NCI-H2029 (cell line): ENCODE results near the gene ATF6.

Source experiments
- DNase-seq: peaks from one replicate; lab custom pipeline; 2025; lab: John Stamatoyannopoulos, UW

Gene ATF6

DNA sequence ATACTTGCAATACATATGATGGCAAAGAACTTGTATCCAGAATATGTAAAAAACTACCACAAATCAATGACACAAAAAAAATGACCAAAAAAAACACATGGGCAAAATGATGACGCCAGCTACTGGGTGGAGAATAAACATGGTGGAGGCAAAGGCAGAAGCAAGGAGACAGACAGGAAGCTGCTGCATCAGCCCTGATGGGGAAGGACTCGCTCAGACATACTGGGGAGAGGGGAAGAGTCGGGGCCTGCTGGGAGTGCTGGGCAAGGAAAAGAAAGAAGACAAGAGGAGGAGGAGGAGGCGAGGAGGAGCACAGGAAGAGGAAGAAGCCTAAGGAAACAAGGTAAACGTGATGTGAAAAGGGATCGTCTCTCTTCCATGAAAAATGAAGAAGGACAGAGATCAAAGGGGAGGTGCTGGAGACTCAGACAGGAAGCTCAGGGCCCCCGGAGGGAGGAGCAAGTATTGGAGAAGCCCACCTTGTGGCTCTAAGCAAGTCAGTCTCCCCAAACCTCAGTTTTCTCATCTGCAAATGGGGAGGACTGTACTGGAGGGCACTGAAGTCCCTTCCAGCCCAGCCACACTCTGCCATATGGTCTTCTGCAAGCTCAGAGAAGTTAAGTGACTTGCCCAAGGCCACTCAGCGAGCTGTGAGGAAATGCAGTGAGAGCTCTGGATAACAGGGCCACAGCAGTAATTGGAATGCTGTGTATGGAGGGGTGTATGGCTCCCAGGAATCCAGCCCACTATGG lies 233.4 kb downstream of the ATF6 start:
- no peak for DNase-seq

- DNase-seq, result no peak
These were observed 233.9 kb downstream of the ATF6 start for GRCh38 chr1:162000053-162000420.

- no peak for DNase-seq
These were observed 237.1 kb downstream of the ATF6 start for GRCh38 chr1:162003061-162003829.

DNA sequence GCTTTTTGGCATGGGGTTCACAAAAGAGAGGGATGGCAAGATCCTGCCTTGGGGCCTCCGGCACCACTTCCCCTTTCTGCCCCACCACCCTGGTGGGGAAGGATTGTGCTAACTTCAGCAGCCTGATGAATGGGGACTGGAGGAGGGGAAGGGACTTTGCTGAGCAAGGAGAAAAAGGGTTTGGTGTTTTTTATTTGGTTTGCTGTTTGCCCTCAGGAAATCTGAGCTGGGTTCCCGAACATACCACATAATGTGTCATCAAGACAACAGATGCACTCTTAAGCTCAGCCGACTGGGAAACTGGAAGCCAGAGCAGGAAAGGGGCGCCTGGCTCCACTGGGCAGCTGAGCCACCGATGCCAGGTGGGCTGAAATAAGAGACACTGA lies 237.7 kb downstream of the ATF6 start:
- DNase-seq, result peak; percentile 41

DNA sequence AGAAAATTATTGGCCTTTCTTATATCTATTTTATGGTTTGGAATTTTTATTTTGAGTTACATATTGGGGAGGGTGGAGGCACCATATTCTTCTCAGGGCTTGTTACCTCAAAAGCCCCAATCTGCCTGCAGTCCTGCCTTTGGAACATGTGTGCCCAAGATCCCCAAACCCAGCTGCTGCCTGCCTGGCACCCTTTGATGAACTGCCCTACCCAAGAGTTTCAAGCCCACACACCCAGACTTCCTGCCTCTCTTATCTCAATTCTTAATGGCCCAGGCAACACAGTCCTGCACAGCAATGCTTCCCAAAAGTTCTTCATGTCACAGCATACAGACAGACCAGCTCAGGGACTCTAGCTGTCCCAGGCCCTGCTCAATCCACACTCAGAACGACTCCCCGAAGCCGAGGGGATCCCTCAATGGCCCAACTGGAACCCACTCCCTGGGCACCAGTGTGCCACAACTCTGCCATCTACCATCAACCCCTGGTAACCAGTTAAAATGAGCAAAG lies 238.4 kb downstream of the ATF6 start:
- DNase-seq, result no peak

DNA sequence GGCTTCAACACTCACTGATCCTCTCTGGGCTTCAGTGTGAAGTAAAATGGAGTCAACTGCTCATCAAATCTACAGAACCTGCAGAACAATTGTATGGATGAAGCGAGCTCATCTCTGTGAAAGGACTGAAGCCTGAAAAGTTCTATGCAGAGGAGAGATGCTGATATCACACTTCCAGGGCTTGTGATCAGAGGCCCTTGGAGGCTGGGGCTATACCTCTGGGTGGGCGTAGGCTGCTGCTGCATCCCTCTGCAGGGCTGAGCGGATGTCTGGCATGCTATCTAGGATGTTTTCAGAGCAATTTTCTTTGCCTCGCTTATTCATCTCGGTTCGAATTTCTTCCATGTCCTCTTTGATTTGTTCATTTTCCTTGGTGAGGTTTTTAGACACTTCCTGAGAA lies 240.0 kb downstream of the ATF6 start:
- DNase-seq, result no peak

DNA sequence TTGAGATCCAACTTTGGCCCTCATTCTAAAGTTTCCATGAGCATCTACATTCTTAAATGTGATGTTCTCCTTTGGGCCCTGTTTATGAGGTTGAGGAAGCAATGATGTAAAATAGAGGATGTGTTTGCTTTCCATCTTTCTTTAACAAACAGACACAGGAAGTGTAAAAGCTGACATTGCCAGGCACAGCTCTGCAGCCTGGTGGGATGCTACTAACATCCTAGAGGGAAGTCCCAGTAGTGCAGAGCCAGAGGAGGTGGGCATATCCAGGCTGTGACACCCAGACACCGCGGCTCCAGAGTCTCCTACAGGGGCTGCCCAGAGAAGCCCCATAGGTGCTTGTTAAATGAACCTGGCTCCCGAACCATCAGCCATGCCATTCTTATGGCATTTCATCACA lies 241.3 kb downstream of the ATF6 start:
- no peak for DNase-seq

DNA sequence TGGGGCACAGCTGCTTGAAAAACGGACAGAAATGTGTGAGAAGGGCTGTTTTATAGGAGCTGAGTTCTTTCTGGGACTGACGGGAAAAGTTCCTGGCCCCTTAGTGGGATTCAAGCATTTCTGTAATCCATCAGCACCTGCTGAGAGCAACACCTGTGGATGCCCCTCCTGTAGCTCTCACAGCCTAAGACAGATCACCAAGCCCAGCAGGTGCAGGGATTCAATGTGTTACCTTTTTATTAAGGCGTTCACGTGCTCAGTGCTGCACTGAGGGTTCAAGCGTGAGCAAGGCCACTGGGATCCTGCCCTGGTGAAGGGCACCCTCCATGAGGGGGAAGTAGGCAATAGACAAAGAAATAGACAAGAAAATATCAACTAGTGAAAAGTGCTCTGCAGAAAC lies 242.7 kb downstream of the ATF6 start:
- no peak for DNase-seq

DNA sequence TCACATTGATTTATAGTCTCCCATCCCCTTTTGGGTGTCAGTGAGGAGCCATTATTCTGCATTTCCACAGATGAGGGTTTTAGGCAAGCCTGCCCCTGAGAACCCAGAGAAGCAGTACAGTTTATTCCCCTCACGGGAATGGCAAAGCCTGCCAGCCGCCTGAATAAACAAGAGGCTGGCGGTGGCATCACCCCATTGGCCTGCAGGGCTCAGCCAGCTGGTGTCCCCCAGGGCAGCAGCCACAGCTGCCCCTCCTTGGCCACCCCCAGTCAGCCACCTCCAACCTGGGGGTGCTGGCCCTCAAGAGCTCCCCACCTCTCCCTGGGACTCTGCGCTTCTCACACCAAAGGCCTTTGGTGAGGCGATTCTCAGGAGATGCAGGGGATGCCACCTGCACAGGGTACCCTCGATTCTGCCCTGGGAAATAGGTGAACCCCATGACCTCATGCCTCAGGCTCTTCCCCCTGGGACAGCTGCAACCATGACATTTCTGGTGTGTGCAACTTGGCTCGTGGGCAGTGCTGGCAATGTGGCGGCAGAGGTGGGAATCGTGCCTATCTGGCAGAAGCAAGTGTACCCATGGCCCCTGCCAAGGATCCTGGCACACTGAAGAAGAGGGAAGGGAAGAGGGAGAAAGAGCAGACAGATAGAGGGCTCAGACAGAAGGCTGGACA lies 243.5 kb downstream of the ATF6 start:
- no peak for DNase-seq

DNA sequence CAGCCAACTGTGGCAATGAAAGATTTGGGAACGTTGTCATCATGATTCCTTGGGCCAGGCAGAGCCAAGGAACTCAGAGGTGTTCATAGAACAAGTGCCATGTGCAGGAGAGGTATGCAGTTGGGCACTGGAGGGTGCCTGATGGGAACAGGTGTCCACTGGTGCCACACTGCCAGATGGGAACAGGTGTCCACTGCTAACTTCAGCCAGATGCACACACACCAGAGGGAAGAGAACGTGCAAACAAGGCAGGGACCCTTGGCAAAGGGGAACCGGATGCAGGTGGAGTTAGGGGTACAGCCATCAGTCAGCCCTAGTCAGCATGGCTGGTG lies 244.0 kb downstream of the ATF6 start:
- no peak for DNase-seq

- no peak for DNase-seq
These were observed 245.4 kb downstream of the ATF6 start for GRCh38 chr1:162011337-162012012.

- no peak for DNase-seq
These were observed 247.2 kb downstream of the ATF6 start for GRCh38 chr1:162013289-162013688.
